ENCODE results near the gene DENND2D. TPM values are rescaled to one million over a fixed set of nuclear protein-coding genes. Genes with fewer than 3 reads are reported as not detected.

Gene DENND2D
- total and polyA plus RNA-seq, 5 experiments from 2014 or later, result 161 to 395 (median 274) TPM

- Mint-ChIP-seq H3K4me1 (peaks cover 71 to 100% (median 99%) of the 10 kb centered on the region in 4 donors), H3K27ac (peak overlapping the region; percentile 78 to 99 (median 96)), H3K4me3 (peak overlapping the region in 9 of 10 donors; percentile 7 to 100 (median 99)), H3K36me3 (peaks cover 35 to 100% (median 80%) of the 10 kb centered on the region in 3 donors), H3K9me3 (no peaks in the 10 kb centered on the region), H3K27me3 (no peaks in the 10 kb centered on the region)
- no peak for ATAC-seq
- no peak for DNase-seq
- POLR2A ChIA-PET, result interaction anchor here (0.8 to 20.0 kb wide), 8 partner anchors 5 to 257 kb away, joined by 3 to 1200 read pairs (median 14); partner anchors contain the start of genes CEPT1, CHI3L2, DENND2D and DRAM2
Measured at GRCh38 chr1:111191496-111191895, 8.9 kb downstream of the DENND2D start.

- peak overlapping the region; percentile 78 to 99 (median 96) for H3K27ac Mint-ChIP-seq
- peaks cover 67 to 100% (median 99%) of the 10 kb centered on the region in 4 donors for H3K4me1 Mint-ChIP-seq
- H3K4me3 Mint-ChIP-seq, result peak overlapping the region in 8 of 10 donors; percentile 30 to 100 (median 84)
- no peaks in the 10 kb centered on the region for H3K9me3 Mint-ChIP-seq
- POLR2A ChIA-PET, result interaction anchor here (0.5 to 20.0 kb wide), 9 partner anchors 4 to 258 kb away, joined by 3 to 1200 read pairs (median 6); partner anchors contain the start of genes CEPT1, CHI3L2, DENND2D and DRAM2
- no peak for ATAC-seq
- no peaks in the 10 kb centered on the region for H3K27me3 Mint-ChIP-seq
- no peak for DNase-seq
- peaks cover 30 to 100% (median 75%) of the 10 kb centered on the region in 3 donors for H3K36me3 Mint-ChIP-seq
Measured at GRCh38 chr1:111190931-111191451, 9.5 kb downstream of the DENND2D start.

- POLR2A ChIA-PET, result interaction anchor here (0.7 to 16.0 kb wide), 5 partner anchors 11 to 38 kb away, joined by 3 to 221 read pairs (median 4); partner anchors contain the start of gene DENND2D
- Mint-ChIP-seq H3K36me3 (peaks cover 0 to 87% (median 26%) of the 10 kb centered on the region in 3 donors), H3K27ac (peak overlapping the region in 6 of 10 donors; percentile 7 to 97 (median 40)), H3K4me1 (peaks cover 45 to 91% (median 89%) of the 10 kb centered on the region in 4 donors), H3K9me3 (no peaks in the 10 kb centered on the region), H3K27me3 (no peaks in the 10 kb centered on the region), H3K4me3 (no peak overlapping the region)
- no peak for ATAC-seq
- DNase-seq, result no peak
Measured at GRCh38 chr1:111184663-111185062, 15.8 kb downstream of the DENND2D start.

GRCh38 chr1:111183308-111184069 lies 17.0 kb downstream of the DENND2D start:
- Mint-ChIP-seq H3K36me3 (peaks cover 0 to 85% (median 19%) of the 10 kb centered on the region in 3 donors), H3K4me1 (peaks cover 43 to 87% (median 85%) of the 10 kb centered on the region in 4 donors), H3K4me3 (no peak overlapping the region), H3K9me3 (no peaks in the 10 kb centered on the region), H3K27me3 (no peaks in the 10 kb centered on the region), H3K27ac (peak overlapping the region; percentile 24 to 97 (median 72))
- DNase-seq, result no peak
- POLR2A ChIA-PET, result interaction anchor here (0.6 to 16.0 kb wide), 7 partner anchors 9 to 45 kb away, joined by 3 to 221 read pairs (median 7); partner anchors contain the start of gene DENND2D
- no peak for ATAC-seq

GRCh38 chr1:111182052-111182451 lies 18.4 kb downstream of the DENND2D start:
- H3K4me3 Mint-ChIP-seq, result no peak overlapping the region
- no peak for DNase-seq
- no peak for ATAC-seq
- peaks cover 0 to 80% (median 12%) of the 10 kb centered on the region in 3 donors for H3K36me3 Mint-ChIP-seq
- H3K27ac Mint-ChIP-seq, result peak overlapping the region; percentile 35 to 97 (median 76)
- peaks cover 33 to 75% (median 75%) of the 10 kb centered on the region in 4 donors for H3K4me1 Mint-ChIP-seq
- no peaks in the 10 kb centered on the region for H3K27me3 Mint-ChIP-seq
- H3K9me3 Mint-ChIP-seq, result no peaks in the 10 kb centered on the region
- POLR2A ChIA-PET, result interaction anchor here (1.4 to 16.0 kb wide), 4 partner anchors 16 to 40 kb away, joined by 7 to 221 read pairs (median 8); partner anchors contain the start of gene DENND2D

- no peaks in the 10 kb centered on the region for H3K27me3 Mint-ChIP-seq
- POLR2A ChIA-PET, result interaction anchor here (0.6 to 16.0 kb wide), 2 partner anchors 18 to 270 kb away, joined by 3 to 221 read pairs; partner anchors contain the start of gene DENND2D
- H3K4me1 Mint-ChIP-seq, result peaks cover 23 to 65% (median 59%) of the 10 kb centered on the region in 4 donors
- DNase-seq (no peak), ATAC-seq (no peak)
- peaks cover 6 to 79% (median 7%) of the 10 kb centered on the region in 3 donors for H3K36me3 Mint-ChIP-seq
- peak overlapping the region; percentile 71 to 97 (median 83) for H3K27ac Mint-ChIP-seq
- H3K4me3 Mint-ChIP-seq, result no peak overlapping the region
- H3K9me3 Mint-ChIP-seq, result no peaks in the 10 kb centered on the region
Measured at GRCh38 chr1:111179968-111180533, 20.4 kb downstream of the DENND2D start.

- Mint-ChIP-seq H3K4me3 (no peak overlapping the region), H3K9me3 (no peaks in the 10 kb centered on the region), H3K27ac (peak overlapping the region in 4 of 10 donors; percentile 4 to 74 (median 54)), H3K36me3 (peaks cover 7 to 79% (median 20%) of the 10 kb centered on the region in 3 donors), H3K27me3 (no peaks in the 10 kb centered on the region), H3K4me1 (peaks cover 13 to 60% (median 47%) of the 10 kb centered on the region in 4 donors)
- no peak for ATAC-seq
- DNase-seq, result no peak
- POLR2A ChIA-PET, result no interaction called here
Measured at GRCh38 chr1:111176678-111177077, 23.8 kb downstream of the DENND2D start.

- Mint-ChIP-seq H3K27ac (peak overlapping the region in 5 of 10 donors; percentile 22 to 74 (median 58)), H3K36me3 (peaks cover 7 to 80% (median 20%) of the 10 kb centered on the region in 3 donors), H3K27me3 (no peaks in the 10 kb centered on the region), H3K9me3 (no peaks in the 10 kb centered on the region), H3K4me1 (peaks cover 9 to 49% (median 38%) of the 10 kb centered on the region in 4 donors), H3K4me3 (no peak overlapping the region)
- ATAC-seq, result no peak
- DNase-seq, result no peak
- POLR2A ChIA-PET, result no interaction called here
Measured at GRCh38 chr1:111175349-111175748, 25.1 kb downstream of the DENND2D start.

- H3K9me3 Mint-ChIP-seq, result no peaks in the 10 kb centered on the region
- POLR2A ChIA-PET, result interaction anchor here (0.8 to 1.3 kb wide), 2 partner anchors 10 to 15 kb away, joined by 3 to 5 read pairs; no protein-coding TSS in a partner anchor
- H3K36me3 Mint-ChIP-seq, result peaks cover 7 to 78% (median 18%) of the 10 kb centered on the region in 3 donors
- H3K27ac Mint-ChIP-seq, result peak overlapping the region in 7 of 10 donors; percentile 25 to 76 (median 74)
- H3K4me1 Mint-ChIP-seq, result peaks cover 0 to 37% (median 27%) of the 10 kb centered on the region in 4 donors
- H3K4me3 Mint-ChIP-seq, result no peak overlapping the region
- no peak for ATAC-seq
- H3K27me3 Mint-ChIP-seq, result no peaks in the 10 kb centered on the region
- no peak for DNase-seq
Measured at GRCh38 chr1:111174070-111174469, 26.4 kb downstream of the DENND2D start.

GRCh38 chr1:111172463-111172862 lies 28.0 kb downstream of the DENND2D start:
- Mint-ChIP-seq H3K27ac (peak overlapping the region in 6 of 10 donors; percentile 8 to 74 (median 56)), H3K4me1 (peaks cover 0 to 33% (median 22%) of the 10 kb centered on the region in 4 donors), H3K27me3 (no peaks in the 10 kb centered on the region), H3K36me3 (peaks cover 7 to 79% (median 26%) of the 10 kb centered on the region in 3 donors), H3K9me3 (no peaks in the 10 kb centered on the region), H3K4me3 (no peak overlapping the region)
- no peak for ATAC-seq
- POLR2A ChIA-PET, result interaction anchor here (0.6 kb wide), 1 partner anchor 29 kb away, joined by 3 read pairs; no protein-coding TSS in a partner anchor
- no peak for DNase-seq

- DNase-seq, result no peak
- H3K4me1 Mint-ChIP-seq, result peaks cover 10 to 22% (median 13%) of the 10 kb centered on the region in 4 donors
- H3K27ac Mint-ChIP-seq, result peak overlapping the region in 3 of 10 donors; percentile 10 to 82 (median 15)
- POLR2A ChIA-PET, result no interaction called here
- peaks cover 0 to 74% (median 21%) of the 10 kb centered on the region in 3 donors for H3K36me3 Mint-ChIP-seq
- H3K27me3 Mint-ChIP-seq, result no peaks in the 10 kb centered on the region
- H3K4me3 Mint-ChIP-seq, result no peak overlapping the region
- H3K9me3 Mint-ChIP-seq, result no peaks in the 10 kb centered on the region
- no peak for ATAC-seq
Measured at GRCh38 chr1:111164151-111164550, 36.3 kb downstream of the DENND2D start.

GRCh38 chr1:111163363-111163762 lies 37.1 kb downstream of the DENND2D start:
- peaks cover 0 to 72% (median 18%) of the 10 kb centered on the region in 3 donors for H3K36me3 Mint-ChIP-seq
- no peak overlapping the region for H3K4me3 Mint-ChIP-seq
- H3K9me3 Mint-ChIP-seq, result no peaks in the 10 kb centered on the region
- H3K27me3 Mint-ChIP-seq, result no peaks in the 10 kb centered on the region
- H3K27ac Mint-ChIP-seq, result peak overlapping the region in 3 of 10 donors; percentile 14 to 43 (median 41)
- ATAC-seq (no peak), DNase-seq (no peak)
- POLR2A ChIA-PET, result no interaction called here
- H3K4me1 Mint-ChIP-seq, result peaks cover 10 to 22% (median 15%) of the 10 kb centered on the region in 4 donors

Data from naive thymus-derived CD8-positive, alpha-beta T cell (primary cell).